GM21360 (cell line): Measurements from ENCODE around the gene UBE2D3.
"Not testable (repeated sequence)": the region's sequence is repeated elsewhere in the genome, so short reads cannot be mapped to it uniquely, and the experiment has no call there.

Source experiments
- ATAC-seq: cut with Tn5 transposase; IDR thresholded peaks from one replicate; pipeline ENCODE4 v1.9.1; 2021; ENCODE audit warnings: mild to moderate bottlenecking, moderate library complexity; ENCODE audit not compliant: unreplicated experiment

The UBE2D3 gene

DNA sequence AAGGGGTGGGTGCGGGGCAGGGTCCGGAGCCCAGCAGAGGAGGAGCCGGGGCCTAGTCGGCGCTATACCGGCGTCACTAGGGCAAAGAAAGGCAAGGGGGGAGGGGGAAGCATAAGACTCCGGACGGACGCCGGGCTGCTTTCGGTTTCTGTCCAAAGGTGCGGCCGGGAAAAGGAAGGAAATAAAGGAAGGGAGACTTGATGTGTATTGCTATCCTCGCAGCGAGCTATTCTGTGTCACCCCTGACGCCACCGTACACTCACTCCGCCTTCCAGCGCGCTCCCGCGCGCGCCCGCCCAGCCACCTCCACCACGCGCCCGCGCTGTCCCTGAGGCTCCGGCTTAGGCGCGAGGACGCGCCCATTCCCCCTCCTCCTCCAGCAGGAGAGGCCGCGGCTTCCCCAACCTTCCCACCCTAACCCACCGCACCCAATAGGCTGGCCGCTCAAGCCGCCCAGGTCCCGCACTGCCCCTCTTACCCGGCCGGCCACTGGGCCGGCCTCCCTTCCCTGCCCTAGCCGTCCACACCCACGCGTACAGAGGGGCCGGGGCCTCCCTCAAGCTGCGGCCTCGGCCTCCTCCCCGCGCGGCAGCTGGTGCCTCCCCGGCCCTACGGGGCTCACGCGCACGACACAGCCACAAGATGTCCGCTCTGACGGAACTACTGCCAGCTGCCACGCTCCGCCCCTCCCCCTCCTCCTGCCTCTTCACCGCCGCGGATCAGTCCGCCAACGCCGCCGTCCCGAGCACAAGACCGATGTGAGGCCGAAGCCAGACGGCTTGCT is at the start of gene UBE2D3:
TSS of gene UBE2D3 (minus strand) at position 662 of the 784 bp plus-strand sequence. CDS start 1,043 bp downstream, outside the sequence.
- peak; percentile 31 for ATAC-seq

DNA sequence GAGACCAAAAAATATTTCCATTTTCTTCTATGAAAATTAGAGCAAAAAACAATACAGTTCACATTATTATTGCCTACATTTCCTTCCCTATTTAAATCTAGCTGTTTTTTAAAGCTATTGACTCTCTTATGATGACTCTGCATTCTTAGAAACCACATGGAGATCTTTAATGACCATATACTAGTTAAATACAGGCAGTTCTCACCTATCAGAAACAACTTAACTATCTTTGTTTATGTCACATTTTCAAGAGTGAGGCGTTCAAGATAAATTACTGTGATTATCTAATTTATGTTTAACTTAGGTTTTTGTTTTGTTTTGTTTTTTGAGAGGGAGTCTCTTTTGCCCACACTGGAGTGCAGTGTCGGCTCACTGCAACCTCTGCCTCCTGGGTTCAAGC is 44.4 kb upstream of the UBE2D3 start:
- ATAC-seq: no peak

DNA sequence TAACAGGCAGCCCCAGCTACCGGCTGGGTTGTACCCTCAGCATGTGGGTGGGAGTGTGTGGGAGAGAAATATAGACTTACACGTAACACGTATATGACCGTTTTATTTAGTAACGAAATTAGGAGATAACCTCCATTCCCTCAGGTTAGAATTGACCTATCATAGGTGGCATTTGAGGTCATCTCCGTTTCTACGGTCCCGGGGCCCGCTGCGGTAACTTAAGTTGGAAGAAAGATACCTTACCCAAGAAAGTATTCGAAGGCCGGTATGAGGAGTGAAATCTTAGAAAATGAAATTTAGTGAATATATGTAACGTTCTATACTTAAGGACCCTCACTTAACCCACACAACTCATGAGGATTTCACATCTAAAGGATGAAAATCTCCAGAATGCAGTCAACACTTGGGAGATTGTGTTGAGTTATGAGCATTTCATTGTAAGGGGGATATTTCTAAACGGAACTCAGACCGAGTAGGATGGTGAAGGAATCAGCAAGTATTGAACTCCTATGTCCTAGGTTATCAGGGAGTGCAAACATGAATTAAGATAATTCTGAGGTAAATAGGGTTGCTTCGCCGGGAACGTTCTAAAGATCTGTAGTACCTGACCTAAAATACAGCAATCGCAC is 42.3 kb upstream of the UBE2D3 start:
- ATAC-seq: peak; percentile 21

DNA sequence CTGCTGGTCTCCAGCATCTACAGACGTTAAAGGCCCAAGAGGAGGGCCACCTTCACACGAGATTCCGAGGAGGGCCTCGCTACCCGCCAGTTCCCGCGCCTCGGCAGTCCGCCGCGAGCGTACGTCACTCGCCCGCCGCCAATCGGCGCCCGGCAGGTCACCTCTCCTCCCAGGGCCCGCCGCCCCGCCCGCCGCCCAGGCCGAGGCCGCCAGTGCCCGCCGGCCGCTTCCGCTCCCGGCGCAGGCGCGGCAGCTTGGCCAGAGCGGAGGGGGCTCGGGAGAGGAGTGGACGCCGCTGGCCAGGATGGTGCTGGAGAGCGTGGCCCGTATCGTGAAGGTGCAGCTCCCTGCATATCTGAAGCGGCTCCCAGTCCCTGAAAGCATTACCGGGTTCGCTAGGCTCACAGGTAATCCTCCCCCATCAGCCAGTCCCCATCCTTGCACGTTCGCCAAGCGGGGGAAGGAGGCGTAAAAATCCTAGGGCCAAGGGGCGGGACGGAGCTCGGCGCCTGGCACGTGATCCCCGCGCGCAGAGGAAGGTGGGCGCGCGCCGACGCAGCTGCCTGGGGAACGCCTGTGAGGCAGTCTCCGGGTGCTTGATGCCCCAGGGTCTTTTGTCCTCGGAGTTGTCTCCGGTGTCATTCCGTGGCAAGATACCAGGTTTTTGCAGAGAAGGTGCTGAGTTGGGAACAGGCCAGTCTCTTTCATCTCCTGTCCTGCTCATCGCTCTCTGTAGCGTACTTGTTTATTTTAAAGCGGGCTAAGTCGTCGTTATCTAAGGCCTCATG is 41.6 kb upstream of the UBE2D3 start, which contains the start of gene CISD2:
TSS of gene CISD2 (plus strand) at position 212 of the 788 bp plus-strand sequence. CDS start at position 305, 93 bp downstream.
- peak; percentile 89 for ATAC-seq

DNA sequence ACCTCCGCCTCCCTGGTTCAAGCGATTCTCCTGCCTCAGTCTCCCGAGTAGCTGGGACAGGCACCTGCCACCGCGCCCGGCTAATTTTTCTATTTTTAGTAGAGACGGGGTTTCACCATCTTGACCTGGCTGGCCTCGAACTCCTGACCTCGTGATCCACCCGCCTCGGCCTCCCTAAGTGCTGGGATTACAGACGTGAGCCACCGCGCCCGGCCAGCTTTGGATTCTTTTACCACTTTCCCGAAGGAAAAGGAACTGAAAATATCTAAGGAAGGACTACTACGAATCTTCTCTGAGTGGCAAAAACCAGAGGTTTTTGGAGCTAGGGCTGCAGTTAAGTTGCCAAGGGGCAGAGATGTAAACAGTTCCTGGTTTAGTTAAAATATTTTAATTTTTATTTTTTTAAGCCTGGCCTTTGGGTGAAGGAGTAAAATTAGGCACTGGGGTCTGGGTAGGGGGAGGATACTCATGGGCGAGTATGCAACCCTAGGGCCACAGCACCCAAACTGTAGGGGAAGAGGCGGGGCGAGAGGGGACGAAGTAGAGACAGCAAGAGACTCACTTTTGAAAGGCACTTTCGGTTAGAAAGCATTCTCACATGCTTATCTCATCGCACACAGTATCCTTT is 40.9 kb upstream of the UBE2D3 start:
- ATAC-seq: no peak

DNA sequence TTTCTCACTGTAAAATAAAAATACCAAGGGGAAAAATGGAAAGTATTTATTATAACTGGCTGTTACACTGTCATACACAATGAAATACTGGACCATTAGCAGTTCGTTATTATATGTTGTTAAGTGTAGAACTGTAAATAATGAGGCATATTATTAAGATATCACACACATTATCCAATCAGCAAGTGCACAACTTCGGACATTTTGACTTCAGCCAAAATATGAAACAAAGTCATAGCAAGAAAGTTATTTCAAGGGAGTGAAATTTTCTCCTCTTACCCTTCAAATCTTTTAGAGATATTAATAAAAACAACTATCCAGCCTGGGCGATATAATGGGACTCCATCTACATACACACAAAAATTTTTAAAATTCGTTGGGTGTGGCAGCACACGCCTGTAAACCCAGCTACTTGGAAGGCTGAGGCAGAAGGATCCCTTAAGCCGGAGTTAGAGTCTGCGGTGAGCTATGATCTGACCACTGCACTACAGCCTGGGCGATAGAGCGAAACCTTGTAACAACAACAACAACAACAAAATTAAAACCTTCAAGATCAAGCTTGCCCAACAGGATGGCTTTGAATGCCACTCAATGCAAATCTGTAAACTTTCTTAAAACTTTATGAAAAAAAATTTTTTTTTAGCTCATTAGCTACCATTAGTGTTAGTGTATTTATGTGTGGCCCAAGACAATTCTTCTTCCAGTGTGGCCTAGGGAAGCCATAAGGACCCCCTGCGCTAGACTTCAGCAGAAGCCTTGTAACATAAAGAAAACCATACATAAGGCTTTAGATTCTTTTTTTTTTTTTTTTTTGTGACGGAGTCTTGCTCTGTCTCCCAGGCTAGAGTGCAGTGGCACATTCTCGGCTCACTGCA is 40.2 kb upstream of the UBE2D3 start:
- no peak for ATAC-seq

DNA sequence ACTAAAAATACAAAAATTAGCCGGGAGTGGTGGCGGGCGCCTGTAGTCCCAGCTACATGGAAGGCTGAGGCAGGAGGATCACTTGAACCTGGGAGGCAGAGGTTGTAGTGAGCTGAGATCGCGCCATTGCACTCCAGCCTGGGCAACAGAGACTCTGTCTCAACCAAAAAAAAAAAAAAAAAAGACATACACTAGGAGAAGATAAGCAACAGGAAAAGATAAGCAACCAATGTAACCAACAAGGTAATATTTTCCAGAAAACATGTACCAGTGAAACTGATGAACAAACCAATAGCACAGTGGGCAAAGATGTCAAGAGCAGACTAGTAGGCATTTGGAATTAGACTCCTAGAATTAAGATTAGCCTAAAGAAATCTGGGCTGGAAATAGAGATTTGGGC is 38.0 kb upstream of the UBE2D3 start:
- not testable (repeated sequence) for ATAC-seq

DNA sequence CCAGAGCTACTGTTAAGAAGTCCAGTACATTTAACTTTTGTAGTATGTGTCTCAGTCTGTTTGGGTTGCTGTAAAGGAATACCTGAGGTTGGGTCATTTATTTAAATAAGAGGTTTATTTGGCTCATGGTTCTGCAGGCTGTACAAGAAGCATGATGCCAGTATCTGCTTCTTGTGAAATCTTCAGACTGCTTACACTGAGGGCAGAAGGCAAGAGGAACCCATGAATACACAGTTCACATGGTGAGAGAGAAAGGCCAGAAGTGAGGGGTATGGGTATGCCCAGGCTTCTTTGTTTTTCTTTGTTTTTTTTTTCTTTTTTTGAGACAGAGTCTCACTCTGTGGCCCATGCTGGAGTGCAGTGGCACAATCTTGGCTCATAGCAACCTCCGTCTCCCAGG is 35.4 kb upstream of the UBE2D3 start:
- no peak for ATAC-seq

DNA sequence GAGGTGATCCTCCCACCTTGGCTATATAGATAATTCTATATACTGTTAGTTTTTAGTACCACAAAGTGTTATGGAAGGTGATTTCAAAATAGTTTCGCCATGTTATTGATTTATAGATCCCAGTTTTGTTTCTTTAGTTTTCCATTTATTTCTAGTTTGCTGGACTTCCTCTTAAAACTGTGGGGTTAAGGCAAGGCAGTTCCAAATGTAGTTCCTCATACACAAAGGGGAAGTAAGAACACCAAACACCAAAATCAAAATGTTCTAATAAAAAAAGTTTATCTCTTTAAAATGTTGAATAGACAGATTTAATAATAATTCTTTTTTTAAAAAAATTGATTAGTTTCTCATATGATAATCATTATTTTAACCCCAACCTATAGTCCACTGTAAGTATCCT is 34.7 kb upstream of the UBE2D3 start:
- no peak for ATAC-seq

DNA sequence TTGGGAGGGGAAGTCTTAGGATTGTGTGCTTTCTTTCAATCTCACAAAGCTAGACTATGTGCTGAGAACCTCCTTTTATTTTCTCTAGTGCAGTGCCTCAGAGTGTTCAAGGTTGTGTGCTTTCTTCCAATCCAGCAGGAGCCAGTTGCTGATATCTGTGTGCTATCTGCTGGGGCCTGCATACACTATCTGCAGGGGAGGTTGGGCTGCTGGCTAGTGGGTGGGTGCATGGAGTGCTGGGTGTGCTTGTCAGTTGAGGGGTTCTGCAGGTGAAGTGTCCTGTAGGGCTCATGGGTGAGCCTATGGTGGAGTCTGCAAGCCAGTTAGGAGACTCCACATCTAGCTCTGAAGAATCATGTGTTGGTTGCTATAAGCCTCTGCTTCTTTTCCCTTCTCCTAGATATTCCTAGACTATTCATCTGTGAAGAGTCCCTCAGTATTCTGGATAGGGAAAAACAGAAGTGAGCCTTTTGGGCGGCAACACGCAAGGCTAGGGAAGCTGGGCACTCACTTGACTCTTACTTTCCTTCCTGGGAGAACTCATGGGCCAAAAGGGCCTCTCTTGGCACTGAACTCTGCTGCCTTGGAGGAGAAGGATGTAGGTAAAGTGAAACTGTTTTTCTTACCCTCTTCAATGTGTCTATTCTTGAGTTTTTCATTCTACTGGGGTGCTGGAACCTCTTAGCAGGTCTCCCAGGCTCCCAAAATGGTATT is 33.4 kb upstream of the UBE2D3 start:
- ATAC-seq: no peak

DNA sequence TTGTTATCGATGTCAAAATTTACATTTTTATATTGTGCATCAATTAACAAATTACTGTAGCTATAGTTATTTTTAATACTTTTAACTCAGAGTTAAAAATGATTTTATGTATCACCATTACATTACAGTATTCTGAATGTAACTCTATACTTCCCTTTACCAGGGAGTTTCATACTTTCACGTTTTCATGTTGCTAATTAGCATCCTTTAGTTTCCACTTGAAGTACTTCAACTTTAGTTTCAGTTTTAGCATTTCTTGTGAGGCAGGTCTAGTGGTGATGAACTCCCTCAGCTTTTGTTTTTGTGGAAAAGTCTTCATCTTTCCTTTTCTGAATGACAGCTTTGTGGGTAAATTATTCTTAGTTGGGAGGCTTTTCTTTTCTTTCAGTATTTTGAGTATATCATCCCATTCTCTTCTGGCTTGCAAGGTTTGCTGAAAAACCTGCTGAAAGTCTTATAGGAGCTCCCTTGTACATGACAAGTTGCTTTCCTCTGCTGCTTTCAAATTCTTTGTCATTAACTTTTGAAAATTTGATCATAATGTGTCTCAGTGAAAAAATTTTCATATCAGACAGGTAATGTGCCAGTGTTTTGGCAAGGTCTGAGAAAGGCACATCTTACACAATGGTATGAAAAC is 31.6 kb upstream of the UBE2D3 start:
- ATAC-seq: no peak

DNA sequence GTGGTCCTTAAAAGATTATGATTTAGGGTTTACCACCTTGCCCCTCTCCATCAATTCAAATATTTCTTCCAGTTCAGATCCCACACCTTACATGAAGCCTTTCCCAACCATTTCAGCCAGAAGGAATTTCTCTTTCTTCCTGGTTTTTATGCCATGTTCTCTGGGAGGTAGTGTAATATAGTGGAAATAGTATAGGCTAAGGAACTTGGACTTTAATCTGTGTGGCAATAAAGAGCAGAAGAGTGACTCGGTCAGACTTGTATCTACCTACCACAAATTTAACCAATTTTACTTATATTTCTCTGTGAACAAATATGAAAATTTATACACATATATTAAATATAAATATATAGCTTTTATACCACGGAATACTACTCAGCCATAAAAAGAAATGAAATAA is 23.0 kb upstream of the UBE2D3 start:
- ATAC-seq: no peak

DNA sequence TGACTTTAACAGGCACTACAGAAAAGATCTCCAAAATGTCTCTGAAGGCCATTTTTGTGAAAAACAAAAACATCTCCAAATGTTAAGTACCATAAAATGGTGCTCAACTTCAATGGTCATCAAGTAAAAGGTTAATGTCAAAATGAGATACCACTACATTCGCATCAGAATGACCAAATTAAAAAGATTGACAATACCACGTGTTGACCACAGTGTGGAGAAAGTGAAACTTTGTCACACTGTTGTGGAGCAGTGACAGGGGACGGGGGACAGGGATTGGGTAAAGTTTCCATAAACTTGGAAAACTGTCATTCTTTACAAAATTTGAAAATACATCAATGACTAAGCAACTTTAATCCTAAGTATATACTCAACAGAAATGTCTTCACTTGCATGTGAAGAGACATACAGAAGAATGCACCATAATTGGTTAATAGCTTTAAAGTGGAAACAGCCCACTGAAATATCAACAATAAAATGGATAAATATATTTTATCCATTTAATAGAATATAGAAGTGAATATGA is 22.3 kb upstream of the UBE2D3 start:
- ATAC-seq: no peak

DNA sequence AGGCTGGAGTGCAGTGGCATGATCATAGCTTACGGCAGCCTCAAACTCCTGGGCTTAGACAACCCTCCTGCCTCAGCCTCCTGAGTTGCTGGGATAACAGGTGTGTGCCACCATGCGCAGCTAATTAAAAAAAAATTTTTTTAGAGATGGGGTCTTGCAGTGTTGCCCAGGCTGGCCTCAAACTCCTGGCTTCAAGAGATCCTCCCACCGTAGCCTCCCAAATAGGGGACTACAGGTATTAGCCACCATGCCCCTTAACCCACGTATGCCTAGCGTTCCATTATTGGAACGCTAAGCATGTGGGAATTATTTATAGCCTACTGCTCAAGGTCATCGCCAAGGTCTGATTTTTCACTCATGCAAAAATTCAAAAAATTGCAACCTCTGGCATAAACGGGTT is 20.3 kb upstream of the UBE2D3 start:
- no peak for ATAC-seq

DNA sequence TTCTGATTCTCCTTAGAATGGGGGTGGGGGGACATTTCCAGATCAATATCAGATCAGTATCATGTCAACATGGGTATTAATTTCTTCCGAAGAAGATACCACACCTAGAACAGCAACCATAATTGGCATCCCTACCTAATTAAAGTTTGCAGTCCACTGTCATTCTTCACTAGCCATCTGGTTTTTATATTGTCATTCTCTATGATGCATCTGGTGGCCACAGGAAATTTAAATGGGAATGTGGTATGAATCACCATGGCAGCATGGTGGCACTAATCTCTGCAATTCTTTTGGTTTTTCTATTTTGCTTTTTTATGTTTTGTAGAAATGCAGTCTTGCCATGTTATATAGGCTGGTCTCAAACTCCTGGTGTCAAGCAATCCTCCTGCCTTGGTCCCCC is 16.6 kb upstream of the UBE2D3 start:
- no peak for ATAC-seq

DNA sequence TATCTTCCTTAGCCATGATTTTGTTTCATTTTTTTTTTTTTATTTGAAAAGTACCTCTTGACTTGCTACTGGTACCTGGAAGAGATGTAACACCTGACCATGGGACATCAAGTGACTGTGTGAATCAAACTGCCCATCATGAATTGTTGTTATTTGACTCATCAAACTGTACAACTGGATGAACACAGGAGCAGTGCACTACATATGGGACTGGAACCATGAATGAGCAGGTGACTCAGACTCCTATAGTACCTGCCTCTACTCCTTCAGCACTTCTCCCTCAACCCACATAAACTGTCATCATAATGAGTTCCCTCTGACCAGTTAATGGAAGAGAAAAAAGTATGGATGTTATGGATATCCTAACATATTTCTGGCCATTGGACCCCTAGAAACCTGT is 15.9 kb upstream of the UBE2D3 start:
- ATAC-seq: no peak

DNA sequence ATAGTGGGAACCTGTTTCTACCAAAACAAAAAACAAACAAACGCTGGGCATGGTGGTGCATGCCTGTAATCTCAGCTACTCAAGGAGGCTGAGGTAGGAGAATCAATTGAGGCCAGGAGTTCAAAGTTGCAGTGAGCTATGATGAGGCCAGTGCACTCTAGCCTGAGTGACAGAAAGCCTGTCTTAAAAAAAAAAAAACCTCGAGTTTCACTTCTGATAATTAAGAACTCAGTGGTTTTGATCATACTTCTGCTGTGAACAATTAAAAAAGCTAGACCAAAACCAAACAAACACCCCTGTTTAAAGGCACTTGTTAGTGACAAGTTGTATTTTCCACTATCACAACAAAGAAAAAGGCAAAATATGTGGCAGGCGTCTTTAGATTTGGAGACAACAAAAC is 15.0 kb upstream of the UBE2D3 start:
- no peak for ATAC-seq

DNA sequence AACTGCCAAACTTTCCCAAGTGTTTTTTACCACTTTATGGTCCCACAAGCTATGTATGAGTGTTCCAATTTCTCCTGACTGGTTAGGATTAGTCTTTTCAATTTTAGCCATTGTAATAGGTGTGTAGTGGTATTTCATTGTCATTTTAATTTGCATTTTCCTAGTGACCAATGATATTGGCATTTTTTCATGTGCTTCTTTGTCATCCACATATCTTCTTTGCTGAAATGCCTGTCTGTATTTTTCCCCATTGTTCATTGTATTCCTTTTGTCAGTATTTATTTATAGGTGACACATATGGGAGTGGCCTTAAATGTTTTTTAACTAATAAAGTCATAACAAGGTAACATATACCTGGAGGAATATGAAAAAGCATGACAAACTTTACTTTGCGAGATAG is 9.2 kb upstream of the UBE2D3 start:
- no peak for ATAC-seq

DNA sequence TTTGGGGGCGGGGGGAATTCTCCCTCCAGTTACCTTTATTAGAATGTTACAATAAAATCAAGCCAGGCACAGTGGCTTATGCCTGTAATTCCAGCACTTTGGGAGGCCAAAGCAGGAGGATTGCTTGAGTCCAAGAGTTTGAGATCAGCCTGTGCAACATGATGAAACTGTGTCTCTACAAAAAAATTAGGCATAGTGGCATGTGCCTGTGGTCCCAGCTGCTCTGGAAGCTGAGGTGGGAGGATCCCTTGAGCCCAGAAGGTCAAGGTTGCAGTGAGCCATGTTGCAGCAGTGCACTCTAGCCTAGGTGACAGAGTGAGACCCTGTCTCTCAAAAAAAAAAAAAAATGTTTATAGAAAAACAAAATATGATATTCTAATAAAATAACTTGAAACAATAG is 5.3 kb upstream of the UBE2D3 start:
- ATAC-seq: no peak
